PC-3 (cell line): Measurements from ENCODE around the gene ZNF701. TPM values are rescaled to one million over a fixed set of nuclear protein-coding genes. Genes with fewer than 3 reads are reported as not detected.
"Not testable (repeated sequence)": the region's sequence is repeated elsewhere in the genome, so short reads cannot be mapped to it uniquely, and the experiment has no call there.

ENCODE experiments used
- ATAC-seq: fragments of 200-7000 bp; cut with Tn5 transposase; 2 replicates; pipeline ENCODE4 v1.9.1; 2020; ENCODE audit warnings: mild to moderate bottlenecking, moderate library complexity
- BruUV-seq: library from RNA; stranded (reverse); fragments of 400-500 nt; replicated peaks from 2 replicates; lab custom pipeline; 2021; lab: Mats Ljungman, UMichigan
- CTCF ChIA-PET: fragments of 300-600 bp; sonication (Branson Sonifier 250); formaldehyde crosslinking; loops from one replicate; lab custom pipeline; 2022; ENCODE audit warnings: antibody characterized with exemption; lab: Charles Lee
- POLR2A ChIA-PET: fragments of 300-600 bp; sonication (Branson Sonifier 250); formaldehyde crosslinking; loops from one replicate; lab custom pipeline; 2022; ENCODE audit warnings: antibody characterized with exemption; ENCODE audit not compliant: unreplicated experiment; lab: Charles Lee
- DNase-seq: peaks from one replicate; pipeline ENCODE4 v3.0.0-alpha.2; 2015
- H2AFZ ChIP-seq: fragments of 300-600 bp; sonication (generic); 2 replicates; pipeline ENCODE4 v1.6.0; 2016; ENCODE audit warnings: antibody characterized with exemption, low read length
- H3F3A ChIP-seq: fragments of 300-600 bp; sonication (generic); one replicate; pipeline ENCODE4 v1.6.0; 2017; ENCODE audit warnings: antibody characterized with exemption, low read length, control low read depth, mild to moderate bottlenecking; ENCODE audit not compliant: unreplicated experiment
- H3K27ac ChIP-seq: fragments of 300-600 bp; sonication (generic); 2 replicates; pipeline ENCODE4 v1.5.1; 2016; ENCODE audit warnings: mild to moderate bottlenecking, low read length
- H3K27me3 ChIP-seq: fragments of 300-600 bp; sonication (generic); 2 replicates; pipeline ENCODE4 v1.6.1; 2016; ENCODE audit warnings: low read length, mixed read lengths
- H3K36me3 ChIP-seq: fragments of 300-600 bp; sonication (generic); 2 replicates; pipeline ENCODE4 v1.6.1; 2016; ENCODE audit warnings: low read depth, mixed run types, low read length, mixed read lengths
- H3K4me1 ChIP-seq: fragments of 300-600 bp; sonication (generic); 2 replicates; pipeline ENCODE4 v1.5.1; 2016; ENCODE audit warnings: low read length; ENCODE audit not compliant: insufficient read depth
- H3K4me2 ChIP-seq: fragments of 300-600 bp; sonication (generic); 2 replicates; pipeline ENCODE4 v1.6.0; 2016; ENCODE audit warnings: low read length
- H3K4me3 ChIP-seq: fragments of 300-600 bp; sonication (generic); 2 replicates; pipeline ENCODE4 v1.5.1; 2016; ENCODE audit warnings: mild to moderate bottlenecking, low read length, mixed read lengths
- H3K79me2 ChIP-seq: fragments of 300-600 bp; sonication (generic); 2 replicates; pipeline ENCODE4 v1.6.1; 2017; ENCODE audit warnings: low read length, mixed read lengths
- H3K9ac ChIP-seq: fragments of 300-600 bp; sonication (generic); 2 replicates; pipeline ENCODE4 v1.6.0; 2016; ENCODE audit warnings: mild to moderate bottlenecking, low read length
- H3K9me2 ChIP-seq: fragments of 300-600 bp; sonication (generic); replicated peaks from 2 replicates; pipeline ENCODE4 v1.6.1; 2016; ENCODE audit warnings: mixed run types, low read length, mixed read lengths
- H3K9me3 ChIP-seq: fragments of 300-600 bp; sonication (generic); 2 replicates; pipeline ENCODE4 v1.6.1; 2016; ENCODE audit warnings: low read length, mixed read lengths
- H4K20me1 ChIP-seq: fragments of 300-600 bp; sonication (generic); 2 replicates; pipeline ENCODE4 v1.6.1; 2016; ENCODE audit warnings: low read length, mixed read lengths
- EZH2 ChIP-seq: fragments of 300-600 bp; sonication (generic); IDR thresholded peaks from one replicate; pipeline ENCODE4 v1.6.1; 2017; ENCODE audit warnings: antibody characterized with exemption, mild to moderate bottlenecking, low read length; ENCODE audit not compliant: unreplicated experiment
- EZH2phosphoT487 ChIP-seq: fragments of 300-600 bp; sonication (generic); IDR thresholded peaks from 2 replicates; pipeline ENCODE4 v1.6.1; 2018; ENCODE audit warnings: mild to moderate bottlenecking, antibody characterized with exemption, low read length, borderline replicate concordance
- intact Hi-C: fragments of 100-400 bp; cut with micrococcal nuclease; formaldehyde crosslinking; loops from 2 replicates; pipeline ENCODE4 v1.9.0; 2023
- total RNA-seq: library from RNA; depleted of rRNA; stranded (reverse); fragments of >200 nt; gene quantifications from 2 replicates; pipeline ENCODE4 v1.2.3, GENCODE V29; 2014
- TF ChIP-seq, protein P1 (sequence below): fragments of 300-600 bp; sonication (generic); conservative IDR thresholded peaks from 2 replicates; pipeline ENCODE4 v1.5.1; 2017; ENCODE audit warnings: antibody characterized with exemption, low read depth, mild to moderate bottlenecking, low read length

The ZNF701 gene
- total RNA-seq, 1 experiment from 2014 or later = 13.2 TPM

DNA sequence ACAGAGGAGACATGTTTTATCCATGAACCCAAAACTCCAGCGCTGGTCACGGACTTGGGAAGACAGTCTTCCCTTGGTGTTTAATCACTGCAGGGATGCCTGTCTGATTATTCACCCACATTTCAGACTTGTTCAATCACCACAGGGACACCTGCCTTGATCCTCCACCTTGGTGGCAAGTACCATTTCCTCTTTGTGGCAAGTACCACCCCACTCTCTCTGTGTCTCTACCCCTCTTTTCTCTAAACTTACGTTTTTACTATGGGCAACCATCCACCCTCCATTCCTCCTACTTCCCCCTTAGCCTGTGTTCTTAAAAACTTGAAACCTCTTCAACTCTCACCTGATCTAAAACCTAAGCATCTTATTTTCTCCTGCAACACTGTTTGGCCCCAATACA, 51.3 kb downstream of the ZNF701 start:
- Histone ChIP-seq H3K27ac (no peak overlapping the region), H3K9me2 (no peaks in the 10 kb centered on the region), H3K9me3 (no peaks in the 10 kb centered on the region), H4K20me1 (no peaks in the 10 kb centered on the region), H3K27me3 (no peaks in the 10 kb centered on the region), H2AFZ (no peak overlapping the region), H3K4me2 (no peak overlapping the region), H3K36me3 (peaks cover 70% of the 10 kb centered on the region), H3K4me3 (no peak overlapping the region), H3K4me1 (no peaks in the 10 kb centered on the region), H3F3A (no peaks in the 10 kb centered on the region), H3K79me2 (no peaks in the 10 kb centered on the region), H3K9ac (no peak overlapping the region)
- no peak for DNase-seq
- TF ChIP-seq EZH2phosphoT487 = no peak
- no TSS peak for BruUV-seq
- intact Hi-C loops = no loop called here
- no peak for ATAC-seq
- ChIA-PET CTCF (no interaction called here), POLR2A (no interaction called here)

DNA sequence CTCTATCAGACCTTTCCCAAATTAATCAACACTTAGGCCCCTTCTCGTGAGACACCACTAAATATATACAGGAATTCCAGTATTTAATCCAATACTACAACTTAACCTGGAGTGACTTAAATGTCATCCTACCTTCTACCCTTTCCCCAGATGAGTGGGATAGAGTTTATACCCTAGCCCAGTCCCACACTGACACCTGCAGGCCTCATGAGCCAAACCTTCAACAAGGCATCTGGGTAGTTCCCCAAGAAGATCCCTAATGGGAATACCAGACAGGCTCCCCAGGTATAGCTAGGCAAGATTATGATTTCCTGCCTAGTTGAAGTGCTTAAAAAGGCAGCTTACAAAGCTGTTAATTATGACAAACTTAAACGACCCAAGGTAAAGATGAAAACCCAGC, 52.2 kb downstream of the ZNF701 start:
- H3K79me2 ChIP-seq = no peaks in the 10 kb centered on the region

DNA sequence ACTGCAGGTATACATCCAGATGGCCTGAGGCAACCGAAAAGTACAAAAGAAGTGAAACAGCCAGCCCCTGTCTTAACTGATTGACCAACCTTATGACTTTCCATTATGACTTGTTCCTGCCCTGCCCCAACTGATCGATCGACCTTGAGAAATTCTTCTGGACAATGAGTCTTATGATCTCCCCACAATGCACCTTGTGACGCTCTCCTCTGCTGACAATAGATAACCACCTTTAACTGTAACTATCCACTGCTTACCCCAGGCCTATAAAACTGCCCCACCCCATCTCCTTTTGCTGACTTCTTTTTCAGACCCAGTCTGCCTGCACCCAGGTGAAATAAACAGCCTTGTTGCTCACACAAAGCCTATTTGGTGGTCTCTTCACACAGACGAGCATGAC, 56.8 kb downstream of the ZNF701 start:
- CTCF ChIA-PET = no interaction called here
- DNase-seq = no peak
- Histone ChIP-seq H4K20me1 (no peaks in the 10 kb centered on the region), H3K4me1 (no peaks in the 10 kb centered on the region), H3K79me2 (no peaks in the 10 kb centered on the region), H3K9me3 (no peaks in the 10 kb centered on the region), H3K4me3 (no peak overlapping the region), H3K27ac (no peak overlapping the region), H3F3A (no peaks in the 10 kb centered on the region), H3K36me3 (peaks cover 39% of the 10 kb centered on the region), H3K27me3 (no peaks in the 10 kb centered on the region), H3K9me2 (no peaks in the 10 kb centered on the region), H3K4me2 (no peak overlapping the region), H3K9ac (no peak overlapping the region), H2AFZ (no peak overlapping the region)
- POLR2A ChIA-PET = no interaction called here
- ATAC-seq = no peak
- intact Hi-C loops = no loop called here
- no TSS peak for BruUV-seq
- no peak for TF ChIP-seq EZH2phosphoT487
- no peak for TF ChIP-seq EZH2
- TF ChIP-seq, protein P1, sequence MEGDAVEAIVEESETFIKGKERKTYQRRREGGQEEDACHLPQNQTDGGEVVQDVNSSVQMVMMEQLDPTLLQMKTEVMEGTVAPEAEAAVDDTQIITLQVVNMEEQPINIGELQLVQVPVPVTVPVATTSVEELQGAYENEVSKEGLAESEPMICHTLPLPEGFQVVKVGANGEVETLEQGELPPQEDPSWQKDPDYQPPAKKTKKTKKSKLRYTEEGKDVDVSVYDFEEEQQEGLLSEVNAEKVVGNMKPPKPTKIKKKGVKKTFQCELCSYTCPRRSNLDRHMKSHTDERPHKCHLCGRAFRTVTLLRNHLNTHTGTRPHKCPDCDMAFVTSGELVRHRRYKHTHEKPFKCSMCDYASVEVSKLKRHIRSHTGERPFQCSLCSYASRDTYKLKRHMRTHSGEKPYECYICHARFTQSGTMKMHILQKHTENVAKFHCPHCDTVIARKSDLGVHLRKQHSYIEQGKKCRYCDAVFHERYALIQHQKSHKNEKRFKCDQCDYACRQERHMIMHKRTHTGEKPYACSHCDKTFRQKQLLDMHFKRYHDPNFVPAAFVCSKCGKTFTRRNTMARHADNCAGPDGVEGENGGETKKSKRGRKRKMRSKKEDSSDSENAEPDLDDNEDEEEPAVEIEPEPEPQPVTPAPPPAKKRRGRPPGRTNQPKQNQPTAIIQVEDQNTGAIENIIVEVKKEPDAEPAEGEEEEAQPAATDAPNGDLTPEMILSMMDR = no peak

More for the DNA sequence above, 52.2 kb downstream of the ZNF701 start:
- no peaks in the 10 kb centered on the region for H3K27me3 ChIP-seq
- ChIA-PET POLR2A (no interaction called here), CTCF (no interaction called here)
- ATAC-seq (no peak), DNase-seq (no peak)
- H2AFZ ChIP-seq = no peak overlapping the region
- no peaks in the 10 kb centered on the region for H3K4me1 ChIP-seq
- H3K9me3 ChIP-seq = no peaks in the 10 kb centered on the region
- no peak overlapping the region for H3K4me2 ChIP-seq
- peaks cover 68% of the 10 kb centered on the region for H3K36me3 ChIP-seq
- TF ChIP-seq, protein P1 = peak; percentile 24; the same call in 1 of the 2 replicates
- TF ChIP-seq EZH2phosphoT487 (no peak), EZH2 (no peak)
- no peak overlapping the region for H3K9ac ChIP-seq
- no peak overlapping the region for H3K4me3 ChIP-seq
- no peaks in the 10 kb centered on the region for H4K20me1 ChIP-seq
- H3K9me2 ChIP-seq = no peaks in the 10 kb centered on the region
- no peaks in the 10 kb centered on the region for H3F3A ChIP-seq
- no peak overlapping the region for H3K27ac ChIP-seq
- intact Hi-C loops = no loop called here
- BruUV-seq = no TSS peak

DNA sequence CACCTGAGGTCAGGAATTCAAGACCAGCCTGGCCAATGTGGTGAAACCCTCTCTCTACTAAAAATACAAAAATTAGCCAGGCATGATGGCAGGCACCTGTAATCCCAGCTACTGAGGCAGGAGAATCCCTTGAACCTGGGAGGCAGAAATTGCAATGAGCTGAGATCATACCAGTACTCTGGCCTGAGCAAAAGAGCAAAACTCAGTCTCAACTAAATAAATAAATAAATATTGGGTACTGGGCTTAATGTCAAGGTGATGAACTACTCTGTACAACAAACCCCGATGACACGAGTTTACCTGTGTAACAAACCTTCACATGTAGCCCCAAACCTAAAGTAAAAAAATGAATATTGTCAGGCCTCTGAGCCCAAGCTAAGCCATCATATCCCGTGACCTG, 57.4 kb downstream of the ZNF701 start:
- H3K27me3 ChIP-seq, intact Hi-C loops, H3K9me3 ChIP-seq, BruUV-seq, CTCF ChIA-PET, POLR2A ChIA-PET, H3K27ac ChIP-seq, H3K4me3 ChIP-seq, ATAC-seq, H3K79me2 ChIP-seq, H3K9ac ChIP-seq, H3K4me1 ChIP-seq, H2AFZ ChIP-seq, H3K9me2 ChIP-seq, H4K20me1 ChIP-seq, H3K4me2 ChIP-seq, H3F3A ChIP-seq, DNase-seq: not testable (repeated sequence)
- peaks cover 34% of the 10 kb centered on the region for H3K36me3 ChIP-seq
